T47D (cell line): ENCODE results near the gene LRRC25.
A peak's percentile ranks its signal among the peaks of the same experiment; 100 is the strongest.

Experiments
- DNase-seq, 2 experiments: peaks; one replicate each; pipeline versions ENCODE4 v3.0.0 to v3.0.0-alpha.2; 2011 to 2012; ENCODE audit warnings: low read depth in 1 of 2, low spot score in 1 of 2
- JUND ChIP-seq: IDR thresholded peaks from 2 replicates; pipeline ENCODE4 v1.6.1; 2012; ENCODE audit warnings: low read depth
- in situ Hi-C: cut with HindIII; loops from 2 replicates; pipeline ENCODE4 v1.10.0; 2016; ENCODE audit warnings: low sequenced_read_pairs, low pct_unique_long_range_greater_than_20kb

Gene LRRC25

DNA sequence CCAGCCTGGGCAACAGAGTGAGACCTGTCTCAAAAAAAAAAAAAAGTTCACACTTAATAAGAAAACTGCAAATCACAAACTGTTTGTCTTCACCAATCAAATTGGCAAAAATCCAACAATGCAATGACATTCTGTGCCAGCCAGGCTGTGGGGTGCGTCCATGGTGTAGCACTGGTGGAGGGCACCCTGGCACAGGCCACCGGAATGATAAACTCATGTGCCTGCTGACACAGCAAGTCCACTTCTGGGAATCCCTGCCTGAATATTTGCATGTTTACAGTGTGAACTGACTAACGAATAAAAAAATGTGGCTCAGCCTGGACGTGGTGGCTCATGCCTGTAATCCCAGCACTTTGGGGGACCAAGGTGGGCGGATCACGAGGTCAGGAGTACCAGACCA lies 1.6 kb upstream of the LRRC25 start:
- no peak for TF ChIP-seq JUND
- no peak for DNase-seq
- in situ Hi-C loops: no loop called here

DNA sequence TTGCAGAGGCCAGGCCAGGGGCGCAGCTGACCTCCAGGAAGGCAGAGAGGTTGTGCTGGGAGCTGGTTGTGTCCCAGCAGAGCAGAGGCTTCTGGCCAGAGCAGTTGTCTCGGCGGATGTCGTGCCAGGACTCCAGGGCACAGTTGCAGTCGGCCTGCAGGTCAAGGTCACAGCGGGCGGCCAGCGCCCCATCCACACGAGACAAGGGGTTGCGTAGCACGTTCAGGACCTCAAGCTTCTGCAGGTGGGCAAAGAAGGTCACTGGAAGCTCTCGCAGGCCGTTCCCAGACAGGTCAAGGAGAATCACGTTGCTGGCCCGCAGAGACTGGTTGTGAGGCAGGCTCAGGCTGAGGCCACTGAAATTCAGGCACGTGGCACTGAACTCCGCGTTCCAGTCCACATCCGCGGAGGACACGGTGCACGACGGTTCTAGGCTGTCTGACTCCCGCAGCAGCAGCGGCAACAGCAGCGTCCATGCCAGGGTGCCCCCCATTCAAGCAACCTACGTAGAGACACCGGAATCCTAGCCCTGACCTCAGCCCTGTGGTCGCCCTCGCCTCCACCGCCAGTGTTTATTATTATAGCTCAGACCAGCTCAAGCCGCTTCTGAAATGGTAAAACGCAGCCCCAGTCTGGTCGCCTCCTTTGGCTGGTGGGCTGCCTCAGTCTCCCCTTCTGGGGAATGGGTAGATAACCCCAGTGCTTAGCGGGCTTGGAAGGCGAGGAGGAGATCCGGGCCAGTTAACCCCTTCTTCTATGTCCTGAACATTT lies 766 bp downstream of the LRRC25 start:
- no peak for DNase-seq
- TF ChIP-seq JUND: no peak
- in situ Hi-C loops: no loop called here

DNA sequence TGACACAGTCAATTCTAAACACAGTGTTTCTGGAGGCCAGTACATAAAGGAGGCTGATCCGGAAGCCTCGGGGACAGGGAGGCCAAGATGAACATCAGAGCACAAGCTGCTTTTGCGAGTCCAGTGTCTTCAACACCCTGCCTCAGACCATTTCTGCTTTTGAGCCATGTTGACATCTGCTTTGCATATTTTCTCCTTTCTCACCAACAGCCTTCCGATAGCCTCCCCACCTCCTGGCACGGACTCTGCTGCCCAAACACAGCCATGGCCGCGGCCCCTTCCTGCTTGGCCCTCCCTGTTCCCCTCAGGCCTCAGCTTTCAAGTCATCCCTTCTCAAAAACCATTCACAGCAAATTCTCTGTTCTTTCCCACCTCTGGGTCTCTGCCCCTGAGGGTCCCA lies 3.6 kb downstream of the LRRC25 start:
- no peak for TF ChIP-seq JUND
- in situ Hi-C loops: no loop called here
- DNase-seq: no peak

DNA sequence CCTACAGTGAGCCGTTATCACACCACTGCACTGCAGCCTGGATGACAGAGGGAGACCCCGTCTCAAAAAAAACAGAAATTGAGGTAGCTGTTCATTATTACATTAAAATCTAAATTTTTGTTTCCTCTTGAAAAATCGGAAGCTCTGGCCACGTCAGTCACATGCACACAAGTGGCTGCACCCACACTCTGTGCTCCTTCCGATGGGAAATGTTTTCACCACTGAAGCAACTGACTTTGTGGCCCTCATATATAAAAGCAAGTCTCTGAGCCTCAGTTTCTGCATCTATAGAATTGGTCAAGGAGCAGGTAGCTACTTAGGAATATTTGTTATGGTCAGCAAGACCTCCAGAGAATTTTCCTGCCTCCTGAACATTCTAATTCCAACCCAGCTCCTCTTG lies 4.5 kb downstream of the LRRC25 start:
- in situ Hi-C loops: no loop called here
- DNase-seq: no peak
- TF ChIP-seq JUND: no peak

DNA sequence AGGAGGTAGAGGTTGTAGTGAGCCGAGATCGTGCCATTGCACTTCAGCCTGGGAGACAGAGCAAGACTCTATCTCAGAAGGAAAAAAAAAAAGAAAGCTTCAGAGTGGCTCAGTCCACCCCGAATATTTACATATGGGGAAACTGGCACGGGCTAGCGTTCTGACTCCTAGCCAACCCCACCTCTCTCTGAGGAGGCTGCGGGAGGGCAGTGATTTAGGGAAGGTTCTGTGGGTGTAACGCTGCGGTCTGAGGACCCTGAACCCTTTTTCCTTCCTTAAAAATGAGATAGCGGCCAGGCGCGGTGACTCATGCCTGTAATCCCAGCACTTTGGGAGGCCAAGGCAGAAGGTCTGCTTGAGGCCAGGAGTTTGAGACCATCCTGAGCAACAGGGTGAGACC lies 5.0 kb downstream of the LRRC25 start:
- in situ Hi-C loops: no loop called here
- no peak for TF ChIP-seq JUND
- no peak for DNase-seq

DNA sequence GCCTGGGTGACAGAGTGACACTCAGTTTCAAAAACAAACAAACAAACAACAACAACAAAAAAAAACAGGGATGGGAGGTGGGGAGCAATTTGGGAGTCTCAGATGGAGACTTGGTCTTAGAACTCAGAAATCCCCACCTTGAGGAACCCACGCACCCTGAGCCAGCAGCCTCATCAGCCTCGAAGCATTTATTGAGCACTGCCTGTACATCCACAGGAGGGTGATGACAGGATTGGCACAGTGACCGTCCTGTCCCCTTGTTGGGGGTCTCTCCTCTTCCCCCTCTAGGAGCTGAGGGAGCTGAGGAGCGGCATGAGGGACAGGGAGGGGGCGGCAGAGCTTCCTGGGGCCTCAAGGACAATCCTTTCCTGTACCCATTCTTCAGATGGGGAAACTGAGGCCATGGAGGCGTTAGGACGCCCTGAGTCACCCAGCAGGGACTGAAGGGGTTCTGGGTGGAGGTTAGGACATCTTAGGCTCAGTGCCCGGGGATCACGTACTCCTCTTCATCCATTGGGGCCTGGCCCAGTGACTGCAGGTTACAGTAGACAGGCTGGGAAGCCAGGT lies 5.8 kb downstream of the LRRC25 start:
- no peak for TF ChIP-seq JUND
- no peak for DNase-seq
- in situ Hi-C loops: no loop called here

DNA sequence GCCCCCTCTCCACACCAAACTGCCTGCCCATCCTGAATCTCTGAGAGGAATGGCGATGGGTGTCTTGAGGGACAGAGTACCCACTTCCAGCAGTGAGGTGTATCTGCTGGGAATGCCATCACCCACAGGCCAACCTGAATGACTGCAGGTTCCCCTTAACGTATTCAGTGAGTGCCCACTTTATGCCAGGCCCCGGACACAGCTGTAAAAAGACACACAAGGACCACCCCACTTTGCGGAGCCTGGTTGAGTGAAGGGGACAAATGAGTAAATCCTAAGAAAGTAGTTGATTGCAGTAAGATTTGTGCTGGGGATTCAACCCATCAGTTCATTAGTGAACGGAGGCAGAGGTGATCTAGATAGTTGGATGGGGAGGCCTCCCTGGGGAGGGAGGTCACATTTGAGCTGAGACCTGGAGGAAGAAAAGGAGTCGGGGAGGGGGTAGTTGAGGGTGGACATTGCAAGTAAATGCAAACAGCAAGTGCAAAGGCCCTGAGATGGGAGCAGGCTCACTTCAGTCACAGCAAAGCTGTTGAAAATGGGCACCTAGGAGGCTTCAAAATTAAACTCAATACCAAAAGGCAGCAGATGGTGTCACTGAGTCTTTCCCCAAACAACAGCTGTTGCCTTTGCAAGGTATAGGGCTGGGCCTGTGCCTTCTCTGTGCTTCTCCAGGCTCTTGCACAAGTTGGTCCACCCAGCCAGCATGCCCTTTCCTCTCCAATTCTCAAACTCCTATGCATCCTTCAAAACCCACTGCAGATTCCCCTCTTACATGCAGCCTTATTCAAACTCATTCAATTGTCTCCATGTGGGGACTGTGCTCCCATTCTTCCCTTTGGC lies 7.1 kb downstream of the LRRC25 start:
- DNase-seq: no peak
- TF ChIP-seq JUND: no peak
- in situ Hi-C loops: no loop called here

DNA sequence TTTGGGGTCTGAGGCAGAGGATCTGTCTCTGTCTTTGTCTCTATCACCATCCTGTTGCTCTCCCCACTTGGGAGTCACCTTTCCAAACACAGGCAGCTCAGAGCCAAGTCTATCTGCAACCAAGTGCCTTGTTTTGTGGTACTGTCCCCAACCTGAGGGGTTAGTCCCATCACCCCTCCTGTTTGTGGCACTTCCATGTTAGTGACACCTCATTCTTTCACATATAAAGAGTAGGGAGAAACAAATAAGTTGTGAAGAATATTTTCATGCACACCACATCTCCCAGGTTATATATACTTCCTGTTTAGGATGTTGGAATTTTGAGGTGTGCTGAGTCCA lies 7.7 kb downstream of the LRRC25 start:
- no peak for TF ChIP-seq JUND
- in situ Hi-C loops: no loop called here
- DNase-seq: no peak

DNA sequence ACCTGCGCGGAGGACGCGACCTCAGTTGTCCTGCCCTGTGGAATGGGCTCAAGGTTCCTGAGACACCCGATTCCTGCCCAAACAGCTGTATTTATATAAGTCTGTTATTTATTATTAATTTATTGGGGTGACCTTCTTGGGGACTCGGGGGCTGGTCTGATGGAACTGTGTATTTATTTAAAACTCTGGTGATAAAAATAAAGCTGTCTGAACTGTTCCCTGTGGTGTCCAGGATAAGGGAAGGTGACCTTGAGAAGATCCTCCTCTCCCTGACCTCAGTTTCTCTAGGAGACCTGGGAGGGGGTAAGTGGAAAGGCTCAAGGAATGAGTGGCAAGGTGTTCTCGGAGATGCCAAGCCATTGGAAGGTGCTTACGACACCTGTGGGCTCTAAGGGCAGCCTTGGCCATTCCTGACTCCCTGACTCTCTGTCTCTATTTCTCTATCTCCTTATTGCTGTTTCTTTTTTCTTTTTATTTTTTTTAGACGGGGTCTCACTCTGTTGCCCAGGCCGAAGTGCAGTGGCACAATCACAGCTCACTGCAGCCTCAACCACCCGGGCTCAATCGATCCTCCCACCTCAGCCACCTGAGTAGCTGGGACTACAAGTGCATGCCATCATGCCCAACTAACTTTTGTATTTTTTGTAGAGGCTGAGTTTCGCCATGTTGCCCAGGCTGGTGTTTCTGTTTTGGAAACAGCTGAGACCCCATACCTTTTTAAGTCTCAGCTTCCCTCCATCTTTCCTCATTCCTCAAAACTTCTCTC lies 8.3 kb downstream of the LRRC25 start:
- no peak for DNase-seq
- TF ChIP-seq JUND: no peak
- in situ Hi-C loops: no loop called here

DNA sequence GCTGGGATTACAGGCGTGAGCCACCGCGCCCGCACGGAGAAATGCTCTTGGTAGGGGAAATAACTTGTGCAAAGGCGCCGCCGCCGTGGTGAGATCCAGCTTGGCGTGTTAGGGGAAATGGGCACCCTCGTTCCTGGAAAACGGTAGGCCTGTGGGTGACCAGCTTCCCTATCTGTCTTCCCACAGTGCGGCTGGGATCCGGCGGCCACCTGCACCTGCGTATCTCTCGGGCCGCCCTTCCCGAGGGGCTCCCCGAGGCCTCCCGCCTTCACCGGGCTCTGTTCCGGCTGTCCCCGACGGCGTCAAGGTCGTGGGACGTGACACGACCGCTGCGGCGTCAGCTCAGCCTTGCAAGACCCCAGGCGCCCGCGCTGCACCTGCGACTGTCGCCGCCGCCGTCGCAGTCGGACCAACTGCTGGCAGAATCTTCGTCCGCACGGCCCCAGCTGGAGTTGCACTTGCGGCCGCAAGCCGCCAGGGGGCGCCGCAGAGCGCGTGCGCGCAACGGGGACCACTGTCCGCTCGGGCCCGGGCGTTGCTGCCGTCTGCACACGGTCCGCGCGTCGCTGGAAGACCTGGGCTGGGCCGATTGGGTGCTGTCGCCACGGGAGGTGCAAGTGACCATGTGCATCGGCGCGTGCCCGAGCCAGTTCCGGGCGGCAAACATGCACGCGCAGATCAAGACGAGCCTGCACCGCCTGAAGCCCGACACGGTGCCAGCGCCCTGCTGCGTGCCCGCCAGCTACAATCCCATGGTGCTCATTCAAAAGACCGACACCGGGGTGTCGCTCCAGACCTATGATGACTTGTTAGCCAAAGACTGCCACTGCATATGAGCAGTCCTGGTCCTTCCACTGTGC lies 9.1 kb downstream of the LRRC25 start:
- in situ Hi-C loops: no loop called here
- TF ChIP-seq JUND: no peak
- peak; percentile 62 to 63 for DNase-seq

DNA sequence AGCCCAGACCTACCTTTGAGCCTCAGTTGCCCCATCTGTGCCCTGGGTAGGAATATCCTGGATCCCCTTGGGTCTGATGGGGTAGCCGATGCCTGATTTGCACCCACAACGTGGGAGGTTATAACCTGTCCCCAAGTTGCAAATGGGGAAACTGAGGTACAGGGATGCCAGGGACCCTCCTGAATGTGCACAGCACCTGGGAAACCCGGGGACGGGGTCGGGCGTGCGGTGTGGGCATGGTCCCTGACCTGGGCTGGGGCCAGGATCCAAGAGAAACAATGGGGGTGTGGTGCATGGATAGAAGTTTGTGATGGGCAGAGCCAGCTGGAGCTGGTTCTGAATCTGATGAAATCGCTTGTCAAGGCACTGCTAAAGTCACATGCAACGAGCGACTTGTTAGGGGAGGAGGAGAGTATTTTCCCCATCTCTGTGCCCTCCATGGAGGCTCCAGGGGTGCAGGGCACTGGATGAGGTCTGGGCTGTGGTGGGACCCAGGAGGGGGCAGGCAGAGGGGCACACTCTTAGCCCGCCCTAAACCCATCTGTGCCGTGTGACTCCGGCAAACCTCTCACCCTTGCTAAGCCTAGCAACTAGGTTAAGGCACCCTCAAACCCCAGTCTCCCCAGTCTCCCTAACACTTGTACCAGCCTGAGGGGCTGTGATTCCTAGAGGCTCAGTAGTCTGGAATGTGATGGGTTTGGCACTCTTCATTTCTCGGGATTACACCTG lies 10.7 kb downstream of the LRRC25 start:
- DNase-seq: peak in 1 of 2 experiments; percentile 52
- TF ChIP-seq JUND: no peak
- in situ Hi-C loops: no loop called here
